ENCODE data around the gene GPS1.

Gene GPS1

DNA sequence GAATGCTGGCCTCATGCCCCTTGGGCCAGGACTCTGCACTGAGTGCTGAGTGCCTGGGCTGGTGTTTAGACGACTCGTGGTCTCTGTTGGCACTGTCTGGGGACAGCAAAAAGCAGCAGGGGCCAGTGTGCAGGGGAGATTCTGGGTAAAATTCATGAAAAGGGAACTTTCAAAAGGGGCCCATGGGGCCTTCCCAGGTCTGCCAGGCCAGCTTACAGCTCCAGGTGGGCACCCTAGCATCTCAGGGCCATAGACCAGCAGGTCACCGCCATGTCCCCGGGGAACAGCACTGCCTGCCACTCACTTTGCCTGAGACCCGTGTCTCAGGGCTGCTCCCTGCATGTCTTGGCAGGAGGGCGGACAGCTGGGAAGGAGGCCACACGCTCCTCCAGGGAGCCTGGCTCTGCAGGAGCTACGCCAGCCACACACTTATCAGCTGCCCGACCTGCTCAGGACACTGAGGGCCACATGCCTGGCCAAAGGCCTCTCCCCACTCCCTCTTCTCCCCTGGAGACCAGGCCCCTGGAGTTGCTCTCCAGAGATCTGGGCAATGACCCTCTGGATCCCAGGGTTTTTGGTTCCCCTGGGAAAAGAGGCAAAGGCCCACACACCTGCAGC is 55.1 kb downstream of the GPS1 start:
- no peak for DNase-seq

Measured in effector CD4-positive, alpha-beta T cell (primary cell).